A549 treated with RU486 at 1 μM for 4 hours (cell line): Measurements from ENCODE around the gene RAB3D. TPM values are rescaled to one million over a fixed set of nuclear protein-coding genes. Genes with fewer than 3 reads are reported as not detected.

Source experiments
- total RNA-seq: library from RNA; stranded (reverse); fragments of 200-300 nt; extraction: Qiagen RNA extraction; gene quantifications from 5 replicates; pipeline ENCODE4 v1.2.3, GENCODE V29; 2022; ENCODE audit warnings: low read depth

The RAB3D gene
- total RNA-seq = 2.5 to 3.2 TPM (median 2.8 TPM) in 5 replicates

DNA sequence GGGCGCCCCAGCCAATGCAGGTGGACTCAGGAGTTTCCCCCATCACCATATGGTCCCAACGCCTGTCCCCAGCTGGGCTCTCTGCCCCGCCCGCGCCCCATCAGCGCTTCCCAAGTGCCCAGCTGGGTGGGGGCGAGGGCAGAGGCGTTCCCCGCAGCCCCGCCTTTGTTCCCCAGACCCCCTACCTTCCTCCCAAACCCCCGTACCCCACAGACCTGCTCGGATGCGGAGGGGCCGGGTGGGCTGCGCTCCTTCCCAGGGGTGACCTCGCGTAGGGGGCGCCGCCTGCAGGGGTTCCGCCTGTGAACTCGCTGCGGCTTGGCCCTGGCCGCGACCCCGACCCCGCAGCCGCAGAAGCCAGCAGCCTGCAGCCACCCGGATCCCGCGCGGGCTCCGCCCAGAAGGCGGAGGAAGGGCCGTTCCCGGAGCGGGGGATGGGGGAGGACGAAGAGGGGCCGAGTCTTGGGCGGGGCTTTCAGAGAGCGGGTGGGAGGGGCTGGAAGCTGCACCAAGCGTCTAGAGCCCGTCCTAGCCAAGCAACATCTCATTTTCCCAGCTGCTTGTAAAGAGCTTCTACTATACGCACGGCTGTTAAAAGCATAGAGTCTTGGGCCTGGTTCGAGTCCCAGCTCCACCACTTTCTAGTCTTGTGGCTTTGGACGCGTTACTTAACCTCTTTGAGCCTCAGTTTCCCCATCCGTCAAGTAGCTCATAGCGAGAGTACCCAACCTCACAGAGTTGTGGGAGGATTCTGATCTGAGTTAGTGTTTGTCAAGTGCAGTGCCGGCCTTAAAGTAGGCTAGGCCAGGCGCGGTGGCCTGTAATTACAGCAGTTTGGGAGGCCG, at the start of gene RAB3D:
Gene RAB3D, minus strand, starts transcription at position 404 of the 845 bp plus-strand sequence. CDS start 2,258 bp downstream, outside the sequence.

DNA sequence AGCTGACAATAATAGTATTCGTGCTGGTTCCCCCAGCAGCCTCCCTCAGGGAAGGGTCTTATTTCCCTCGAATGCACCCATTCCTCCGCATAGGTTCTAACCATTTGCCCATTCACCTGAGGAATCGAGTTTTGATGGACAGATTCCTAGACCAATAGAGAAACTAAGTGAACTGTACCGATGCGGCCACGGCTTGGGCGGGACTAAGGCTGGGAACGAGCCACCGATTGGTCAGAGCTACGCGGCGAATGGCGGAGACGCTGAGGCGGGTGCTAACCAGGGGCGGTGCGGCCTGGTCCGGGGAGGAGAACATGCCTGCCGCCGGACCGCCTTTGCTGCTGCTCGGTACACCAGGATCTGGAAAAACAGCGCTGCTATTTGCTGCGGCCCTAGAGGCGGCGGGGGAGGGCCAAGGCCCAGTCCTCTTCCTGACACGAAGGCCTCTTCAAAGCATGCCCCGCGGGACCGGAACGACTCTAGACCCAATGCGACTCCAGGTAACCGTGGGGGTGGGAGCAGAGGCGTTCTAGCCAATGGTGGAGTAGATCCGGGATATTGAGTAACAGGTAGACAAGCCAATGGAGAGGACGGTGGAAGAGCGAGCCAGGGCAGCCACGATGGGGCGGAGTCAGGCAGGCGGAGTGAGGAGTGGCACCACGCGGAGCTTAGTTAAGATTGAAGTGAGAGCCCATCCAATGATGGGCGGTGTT, 35.1 kb upstream of the RAB3D start, which contains the start of gene SWSAP1:
Gene SWSAP1, plus strand, starts transcription at position 234 of the 710 bp plus-strand sequence. Its CDS starts 15 bp downstream, at position 249.

GRCh38 chr19:11355160-11356073, 16.0 kb upstream of the RAB3D start, which contains the start of gene PLPPR2:
TSS of gene PLPPR2 (plus strand) at chr19:11355432. CDS start at chr19:11357674, 2,242 bp downstream.

DNA sequence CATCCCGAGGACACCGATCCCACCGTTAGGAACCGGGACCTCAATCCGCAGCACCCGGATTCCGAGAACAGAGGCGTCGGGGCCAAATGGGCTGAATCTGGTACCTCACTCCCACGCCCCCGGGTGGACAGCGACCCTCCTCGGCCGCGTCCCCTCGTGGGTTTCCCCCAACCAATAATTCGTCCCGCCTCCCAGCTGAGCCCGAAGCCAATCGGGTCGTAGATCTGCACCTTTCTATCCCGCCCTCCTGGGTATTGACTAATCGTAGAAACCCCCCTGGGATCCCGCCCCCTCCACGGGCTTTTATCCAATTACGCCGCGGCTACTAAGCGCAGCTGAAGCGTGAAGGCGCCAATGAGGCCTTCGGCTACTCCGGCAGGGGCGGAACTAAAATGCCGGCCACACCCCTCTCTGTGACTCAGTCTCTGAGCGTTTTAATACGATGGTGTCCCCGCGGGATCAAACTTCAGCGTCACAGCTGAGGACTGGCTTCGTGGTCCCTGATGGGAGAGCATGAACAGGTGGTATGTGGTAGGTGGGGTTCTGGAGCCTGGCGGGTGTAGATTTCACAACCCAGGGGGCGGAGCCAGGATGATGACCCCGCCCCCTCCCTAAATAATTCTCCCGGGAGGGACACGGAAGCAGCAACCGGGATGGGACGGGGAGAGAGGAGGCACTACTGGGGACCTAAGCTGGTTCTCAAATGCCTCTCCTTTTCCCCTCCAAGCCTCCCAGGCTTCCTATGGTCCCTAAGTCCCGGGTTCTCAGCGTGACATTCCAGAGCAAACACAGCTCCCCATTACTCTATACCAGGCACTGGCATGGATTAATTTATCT, 6.9 kb upstream of the RAB3D start, which contains the start of the genes CCDC159 and TMEM205:
Gene CCDC159, plus strand, starts transcription at position 416 of the 837 bp plus-strand sequence. Its CDS starts 88 bp downstream, at position 504.
Gene TMEM205, minus strand, starts transcription at position 165 of the 837 bp plus-strand sequence. CDS start 649 bp downstream, outside the sequence.

GRCh38 chr19:11295665-11296245, 43.7 kb downstream of the RAB3D start, which contains the start of gene TSPAN16:
TSS of gene TSPAN16 (plus strand) at chr19:11296160. CDS start at chr19:11296298, 138 bp downstream.

Other genes starting within 250 kb of the RAB3D start
- 11.8 to 14.5 TPM (median 14.2 TPM) in 5 replicates for gene SPC24, start 183.9 kb downstream of the RAB3D start, total RNA-seq
- 25.7 to 36.4 TPM (median 33.2 TPM) in 5 replicates for gene KANK2, start 142.1 kb downstream of the RAB3D start, total RNA-seq
- not detected in 5 replicates for gene ANGPTL8, start 100.0 kb downstream of the RAB3D start, total RNA-seq
- gene DOCK6, start 77.1 kb downstream of the RAB3D start, total RNA-seq = 6.0 to 12.0 TPM (median 8.8 TPM) in 5 replicates
- gene TSPAN16, start 43.5 kb downstream of the RAB3D start, total RNA-seq = not detected in 5 replicates
- gene TMEM205, start 6.6 kb upstream of the RAB3D start, total RNA-seq = 95.9 to 133 TPM (median 114 TPM) in 5 replicates
- 4.4 to 6.4 TPM (median 5.7 TPM) in 5 replicates for gene CCDC159, start 6.9 kb upstream of the RAB3D start, total RNA-seq
- gene PLPPR2, start 15.8 kb upstream of the RAB3D start, total RNA-seq = 8.0 to 11.5 TPM (median 9.9 TPM) in 5 replicates
- gene SWSAP1, start 35.0 kb upstream of the RAB3D start, total RNA-seq = 1.7 to 3.4 TPM (median 2.2 TPM) in 5 replicates
- 3.6 to 5.5 TPM (median 5.1 TPM) in 5 replicates for gene EPOR, start 44.7 kb upstream of the RAB3D start, total RNA-seq
- 0.85 to 2.0 TPM (median 1.7 TPM) in 5 replicates for gene RGL3, start 79.7 kb upstream of the RAB3D start, total RNA-seq
- 0.83 to 1.3 TPM (median 1.3 TPM) in 5 replicates for gene ODAD3, start 95.5 kb upstream of the RAB3D start, total RNA-seq
- gene PRKCSH, start 96.0 kb upstream of the RAB3D start, total RNA-seq = 232 to 265 TPM (median 260 TPM) in 5 replicates
- 0.02 to 0.21 TPM (median 0.11 TPM) in 3 of 5 replicates, not detected in the others for gene ELAVL3, start 141.4 kb upstream of the RAB3D start, total RNA-seq
- 3.5 to 6.0 TPM (median 5.3 TPM) in 5 replicates for gene ZNF653, start 166.2 kb upstream of the RAB3D start, total RNA-seq
- gene ECSIT, start 189.5 kb upstream of the RAB3D start, total RNA-seq = 27.8 to 37.6 TPM (median 34.7 TPM) in 5 replicates
- 0.35 to 0.94 TPM (median 0.40 TPM) in 5 replicates for gene CNN1, start 199.2 kb upstream of the RAB3D start, total RNA-seq
- 91.1 to 119 TPM (median 103 TPM) in 5 replicates for gene ELOF1, start 219.6 kb upstream of the RAB3D start, total RNA-seq
- 0.27 to 0.43 TPM in 2 of 5 replicates, not detected in the others for gene ACP5, start 238.0 kb upstream of the RAB3D start, total RNA-seq